Measurements from ENCODE around the gene SECTM1.
"Not testable (repeated sequence)": the region's sequence is repeated elsewhere in the genome, so short reads cannot be mapped to it uniquely, and the experiment has no call there.

The SECTM1 gene

GRCh38 chr17:82358465-82359350, 25.1 kb upstream of the SECTM1 start, which contains the start of gene TEX19:
TSS of gene TEX19 (plus strand) at chr17:82359247. CDS start at chr17:82362151, 2,904 bp downstream.
- no peak for TF ChIP-seq POLR2A (IDR thresholded peaks at IDR 0.05; ENCODE audit: low read depth, low read length)
- FAIRE-seq (no peak), DNase-seq (ENCODE audit: insufficient read length, low spot score) (no peak)

DNA sequence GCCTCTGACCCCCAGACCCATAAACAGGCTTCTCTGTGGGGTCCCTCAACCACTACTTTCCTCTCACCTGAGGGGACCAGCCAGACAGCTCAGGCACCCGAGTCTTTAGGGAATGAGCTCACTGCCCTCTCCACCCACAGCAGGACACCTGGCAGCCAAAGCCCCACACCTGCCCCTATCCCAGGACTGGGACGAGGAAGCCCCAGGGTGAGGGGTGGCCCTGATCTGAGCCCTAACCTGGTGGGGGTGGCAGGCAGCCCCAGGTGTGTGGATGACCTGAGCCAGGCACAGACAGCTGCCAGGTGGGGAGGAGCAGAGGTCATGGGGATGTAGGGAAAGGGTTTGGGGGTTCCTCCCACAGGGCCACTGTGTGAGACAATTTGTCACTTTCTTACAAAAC, 23.8 kb upstream of the SECTM1 start:
- no peak for DNase-seq (ENCODE audit: insufficient read length, low spot score)
- no peak for FAIRE-seq
- TF ChIP-seq POLR2A (IDR thresholded peaks at IDR 0.05; ENCODE audit: low read depth, low read length) = no peak

DNA sequence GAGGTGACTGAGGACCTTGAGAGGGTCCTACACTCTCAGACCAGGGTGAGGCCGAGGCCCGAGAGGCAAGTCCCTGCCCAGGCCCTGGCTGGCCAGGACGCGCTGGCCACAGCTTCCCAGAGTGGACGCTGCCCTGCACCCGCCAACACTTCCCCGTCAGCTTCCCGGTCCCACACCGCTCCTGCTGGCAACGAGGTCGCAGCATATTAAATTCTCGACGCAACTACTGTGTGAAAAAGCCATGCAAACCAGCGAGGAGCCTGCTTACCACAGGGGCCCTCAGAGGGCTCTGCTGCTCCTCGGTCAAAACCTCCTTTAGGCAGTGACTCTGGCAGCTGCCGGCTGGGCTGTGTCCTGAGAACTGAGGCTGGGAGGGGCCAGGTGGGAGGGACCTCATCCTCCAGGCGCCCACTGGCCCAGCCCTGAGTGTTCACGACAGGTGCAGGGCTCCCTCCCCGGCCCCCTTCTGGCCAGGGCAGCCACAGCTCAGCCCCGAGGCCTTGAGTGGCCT, 23.3 kb upstream of the SECTM1 start:
- FAIRE-seq (no peak), DNase-seq (ENCODE audit: insufficient read length, low spot score) (no peak)
- no peak for TF ChIP-seq POLR2A (IDR thresholded peaks at IDR 0.05; ENCODE audit: low read depth, low read length)

DNA sequence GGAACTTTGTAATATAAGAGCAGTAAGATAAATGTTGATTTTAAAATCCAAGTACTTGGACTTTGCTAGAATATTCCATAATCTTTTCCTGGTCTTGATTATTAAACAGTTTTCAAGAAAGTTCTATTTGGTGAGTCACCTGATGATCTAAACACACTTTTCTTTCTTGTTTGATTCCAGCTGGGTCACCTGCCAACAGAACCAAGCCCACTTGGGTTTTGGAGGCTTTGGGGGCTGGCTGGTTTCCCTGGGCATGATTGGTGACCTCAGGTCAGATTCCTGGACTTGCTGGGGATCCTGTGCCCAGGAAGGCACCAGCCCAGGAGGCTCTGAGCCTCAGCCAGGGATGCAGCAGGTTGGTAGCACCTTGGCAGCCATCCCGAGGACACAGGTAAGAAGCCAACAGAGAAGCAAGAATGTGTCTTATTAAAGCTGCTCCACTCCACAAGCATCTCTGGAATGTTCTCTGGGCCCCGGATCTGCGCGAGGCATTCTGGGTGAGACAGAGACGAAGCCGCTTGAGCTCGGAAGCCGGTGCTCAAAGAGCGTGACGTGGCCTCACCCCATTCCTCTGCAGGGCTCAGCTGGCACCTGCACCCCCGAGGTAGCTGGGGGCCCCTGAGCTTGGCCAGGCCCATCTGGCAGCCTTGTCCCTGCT, 22.3 kb upstream of the SECTM1 start:
- DNase-seq (ENCODE audit: insufficient read length, low spot score) (no peak), FAIRE-seq (no peak)
- no peak for TF ChIP-seq POLR2A (IDR thresholded peaks at IDR 0.05; ENCODE audit: low read depth, low read length)

DNA sequence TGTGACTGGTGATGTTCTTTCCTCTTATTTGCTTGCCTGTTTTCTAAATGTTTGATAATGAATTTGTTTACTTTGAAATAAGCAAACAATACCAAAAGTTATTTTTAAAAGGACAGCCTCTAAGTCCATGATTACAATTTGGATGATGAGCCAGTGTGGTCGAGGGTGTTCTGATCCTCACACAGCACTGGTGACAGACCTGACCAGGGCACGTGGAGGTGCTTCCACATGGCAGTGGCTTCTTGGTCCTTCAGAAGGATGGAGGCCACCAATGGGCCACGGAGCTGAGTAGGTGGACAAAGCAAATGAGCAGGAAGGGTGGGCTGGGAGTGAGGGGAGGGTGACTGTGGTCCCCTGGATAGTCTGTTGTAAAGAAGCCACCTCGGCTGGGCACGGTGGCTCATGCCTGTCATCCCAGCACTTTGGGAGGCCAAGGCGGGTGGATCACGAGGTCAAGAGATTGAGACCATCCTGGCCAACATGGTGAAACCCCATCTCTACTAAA, 21.3 kb upstream of the SECTM1 start:
- FAIRE-seq (no peak), DNase-seq (ENCODE audit: insufficient read length, low spot score) (no peak)
- no peak for TF ChIP-seq POLR2A (IDR thresholded peaks at IDR 0.05; ENCODE audit: low read depth, low read length)

GRCh38 chr17:82353484-82353883, 19.9 kb upstream of the SECTM1 start:
- no peak for TF ChIP-seq POLR2A (IDR thresholded peaks at IDR 0.05; ENCODE audit: low read depth, low read length)
- FAIRE-seq (no peak), DNase-seq (ENCODE audit: insufficient read length, low spot score) (no peak)

DNA sequence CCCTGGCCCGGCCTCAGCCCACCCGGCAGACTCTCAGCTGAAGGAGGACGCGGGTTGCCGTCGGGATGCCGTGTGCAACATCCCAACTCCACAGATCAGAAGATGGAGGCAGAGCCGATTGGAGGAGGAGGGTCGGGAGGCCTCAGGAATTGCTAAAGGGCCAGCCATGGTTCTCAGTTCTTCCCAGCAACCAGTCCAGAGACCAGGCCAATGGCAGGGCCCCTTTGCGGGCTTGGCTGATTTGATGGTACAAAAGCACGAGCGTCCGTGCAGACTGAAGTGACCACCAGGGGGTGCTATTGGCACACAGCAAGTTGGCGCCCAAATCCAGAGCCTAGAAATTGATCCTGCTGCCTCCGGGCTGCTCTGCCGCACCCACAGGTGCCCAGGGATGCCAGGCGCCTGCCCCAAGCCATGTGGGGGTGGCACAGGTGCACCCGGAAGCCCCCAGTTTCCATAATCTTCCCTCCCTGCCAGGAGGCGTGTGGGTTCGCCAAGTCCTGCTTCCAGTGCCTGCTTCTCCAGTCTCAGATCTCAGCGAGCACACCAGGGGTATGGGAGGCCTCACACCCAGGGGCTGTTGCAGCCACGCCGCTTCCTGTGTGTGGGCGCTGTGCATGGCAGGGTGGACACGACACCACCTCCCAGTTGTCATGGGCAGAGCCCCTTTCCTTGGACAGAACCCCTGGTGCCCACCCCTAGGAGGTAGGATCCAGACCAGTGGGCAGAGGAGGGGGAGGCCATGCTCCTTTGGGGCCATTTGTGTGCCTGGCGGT, 18.3 kb upstream of the SECTM1 start:
- no peak for TF ChIP-seq POLR2A (IDR thresholded peaks at IDR 0.05; ENCODE audit: low read depth, low read length)
- DNase-seq (ENCODE audit: insufficient read length, low spot score) (peak; percentile 86), FAIRE-seq (no peak)

DNA sequence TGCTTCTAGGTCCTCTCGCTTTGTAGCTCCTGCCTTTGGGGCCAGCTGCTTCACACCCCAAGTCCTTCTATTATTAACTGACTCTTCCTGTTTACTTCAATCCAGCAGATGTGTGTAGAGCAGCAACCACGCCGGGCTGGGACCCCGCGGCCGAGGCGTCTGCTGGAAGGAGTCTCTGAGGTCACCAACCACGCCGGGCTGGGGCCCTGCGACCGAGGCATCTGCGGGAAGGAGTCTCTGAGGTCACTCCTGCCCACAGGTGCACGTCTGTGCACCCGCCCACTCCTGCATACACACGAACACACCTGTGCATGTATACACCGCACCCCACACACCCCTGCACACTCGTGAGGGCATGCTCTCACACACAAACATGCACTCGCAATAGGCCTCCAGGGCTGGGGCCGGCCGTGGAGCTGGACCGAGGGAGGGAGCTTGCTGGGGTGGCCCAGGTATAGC, 17.7 kb upstream of the SECTM1 start:
- no peak for TF ChIP-seq POLR2A (IDR thresholded peaks at IDR 0.05; ENCODE audit: low read depth, low read length)
- DNase-seq (ENCODE audit: insufficient read length, low spot score) = no peak
- no peak for FAIRE-seq

DNA sequence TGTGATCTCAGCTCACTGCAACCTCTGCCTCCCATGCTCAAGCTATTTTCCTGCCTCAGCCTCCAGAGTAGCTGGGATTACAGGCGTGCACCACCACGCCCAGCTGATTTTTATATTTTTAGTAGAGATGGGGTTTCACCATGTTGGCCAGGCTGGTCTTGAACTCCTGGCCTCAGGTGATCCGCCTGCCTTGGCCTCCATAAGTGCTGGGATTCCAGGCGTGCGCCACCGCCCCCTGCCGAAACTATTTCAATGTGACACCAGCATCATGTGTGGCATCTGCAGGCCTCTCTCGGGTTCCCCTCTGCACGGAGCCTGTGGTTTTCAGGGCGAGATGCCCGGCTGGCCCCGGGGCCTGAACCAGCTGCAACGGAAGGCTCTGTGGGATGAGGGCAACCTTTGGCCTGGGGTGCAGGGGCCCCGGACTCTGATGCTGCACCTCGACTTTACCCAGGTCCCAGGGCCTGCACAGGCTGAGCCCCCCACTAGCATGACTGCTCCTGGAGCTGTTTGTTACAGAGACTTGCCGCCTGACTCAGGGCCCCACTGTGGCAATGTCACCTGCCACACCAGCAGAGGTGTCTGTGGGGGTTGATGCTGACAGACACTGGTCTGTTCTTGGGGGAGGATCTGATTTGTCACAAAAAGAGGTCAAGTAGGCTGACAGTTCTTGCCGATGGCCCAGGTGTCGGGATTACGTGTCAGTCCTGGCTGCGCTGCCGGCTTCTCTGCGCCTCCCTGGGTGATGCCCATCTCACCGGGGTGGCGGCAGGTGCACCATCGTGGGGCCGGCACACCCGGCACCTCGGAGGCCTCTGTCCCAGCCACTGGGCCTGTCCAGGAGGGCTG, 16.8 kb upstream of the SECTM1 start:
- no peak for DNase-seq (ENCODE audit: insufficient read length, low spot score)
- FAIRE-seq = no peak
- no peak for TF ChIP-seq POLR2A (IDR thresholded peaks at IDR 0.05; ENCODE audit: low read depth, low read length)

DNA sequence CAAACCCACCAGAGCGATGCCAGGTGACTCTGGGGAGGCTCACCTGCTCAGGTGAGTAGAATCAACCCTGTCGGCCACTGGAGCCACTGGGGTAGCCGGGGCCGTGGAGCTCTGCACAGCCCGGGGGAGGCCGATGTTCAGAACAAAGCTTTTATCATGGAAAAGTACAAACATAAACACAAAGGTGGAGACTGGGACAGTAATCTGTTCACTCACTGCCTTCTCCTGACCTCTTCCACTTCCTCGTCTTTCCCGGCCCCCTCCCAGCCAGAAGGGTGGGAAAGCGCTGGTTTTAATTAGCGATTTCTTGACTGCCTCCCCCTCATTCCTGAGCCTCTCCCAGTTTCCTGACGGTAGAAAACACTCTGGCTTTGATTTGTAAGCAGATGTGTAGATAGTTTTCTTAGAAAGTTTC, 15.7 kb upstream of the SECTM1 start:
- no peak for TF ChIP-seq POLR2A (IDR thresholded peaks at IDR 0.05; ENCODE audit: low read depth, low read length)
- no peak for DNase-seq (ENCODE audit: insufficient read length, low spot score)
- FAIRE-seq = no peak

DNA sequence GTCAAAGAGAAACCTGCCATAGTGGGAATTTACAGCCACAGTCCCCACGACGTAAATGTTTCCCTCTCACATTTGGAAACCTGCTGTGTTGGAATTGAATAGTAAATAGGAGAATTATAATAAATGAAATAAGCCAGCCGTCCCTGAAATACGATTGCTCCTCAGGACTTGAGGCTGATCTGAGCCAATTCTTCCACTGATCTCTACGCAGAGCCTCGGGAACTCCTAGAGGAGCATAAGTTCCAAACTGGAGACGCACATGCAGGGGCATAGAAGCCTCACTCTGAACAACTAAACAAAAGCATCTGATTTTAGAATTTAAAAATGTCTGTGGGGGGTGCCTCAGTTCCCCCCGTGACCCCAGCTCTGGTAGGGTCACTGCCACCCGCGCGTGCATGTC, 15.3 kb upstream of the SECTM1 start:
- FAIRE-seq = no peak
- no peak for TF ChIP-seq POLR2A (IDR thresholded peaks at IDR 0.05; ENCODE audit: low read depth, low read length)
- DNase-seq (ENCODE audit: insufficient read length, low spot score) = no peak

DNA sequence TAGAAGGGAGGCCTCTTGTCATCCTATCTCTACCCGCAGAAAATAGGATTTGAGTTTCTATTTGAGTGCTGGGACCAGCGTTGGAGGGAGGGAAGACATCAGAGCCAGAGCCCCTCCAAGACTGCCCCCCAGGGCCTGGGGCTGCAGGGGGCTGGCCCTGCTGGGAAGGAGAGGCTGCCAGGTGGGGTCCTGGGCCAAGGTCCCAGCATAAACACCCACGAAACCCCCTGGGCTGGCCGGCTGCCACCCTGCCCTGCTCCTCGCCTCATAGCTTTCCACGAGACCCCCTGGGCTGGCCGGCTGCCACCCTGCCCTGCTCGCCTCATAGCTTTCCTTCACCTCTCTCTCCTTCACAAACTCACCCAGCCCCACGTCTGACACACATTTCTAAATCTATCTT, 14.9 kb upstream of the SECTM1 start:
- DNase-seq (ENCODE audit: insufficient read length, low spot score) (no peak), FAIRE-seq (no peak)
- no peak for TF ChIP-seq POLR2A (IDR thresholded peaks at IDR 0.05; ENCODE audit: low read depth, low read length)

- FAIRE-seq; DNase-seq (ENCODE audit: insufficient read length, low spot score): not testable (repeated sequence)
Observed at GRCh38 chr17:82347994-82348393, 14.4 kb upstream of the SECTM1 start.

Measured in H54 (cell line).